Neural cell (in vitro differentiated cells): ENCODE results near the gene CDHR5. TPM values are rescaled to one million over a fixed set of nuclear protein-coding genes. Genes with fewer than 3 reads are reported as not detected.

Source experiments
- H2AFZ ChIP-seq: fragments of 200-600, 300-800 bp; sonication (generic), shearing (Covaris generic); 2 replicates; pipeline ENCODE4 v1.6.0; 2014; ENCODE audit warnings: low read depth, mild to moderate bottlenecking, antibody characterized with exemption, low read length, moderate library complexity
- H3F3A ChIP-seq: fragments of 200-600 bp; shearing (Covaris generic); 2 replicates; pipeline ENCODE4 v1.6.1; 2016; ENCODE audit warnings: mild to moderate bottlenecking, moderate library complexity, mixed read lengths, antibody characterized with exemption, low read length; ENCODE audit not compliant: insufficient read depth, poor library complexity, severe bottlenecking
- H3K27ac ChIP-seq: fragments of 200-600, 300-800 bp; sonication (generic), shearing (Covaris generic); 2 replicates; pipeline ENCODE4 v1.5.1; 2014; ENCODE audit warnings: mild to moderate bottlenecking, low read length, moderate library complexity
- H3K27me3 ChIP-seq: fragments of 300-800, 200-600 bp; sonication (generic), shearing (Covaris generic); 2 replicates; pipeline ENCODE4 v1.6.0; 2014; ENCODE audit warnings: mild to moderate bottlenecking, low read depth, low read length, moderate library complexity; ENCODE audit not compliant: insufficient read depth
- H3K36me3 ChIP-seq: fragments of 300-800, 200-600 bp; sonication (generic), shearing (Covaris generic); 2 replicates; pipeline ENCODE4 v1.5.1; 2014; ENCODE audit warnings: mild to moderate bottlenecking, antibody characterized with exemption, low read length, moderate library complexity; ENCODE audit not compliant: insufficient read depth
- H3K4me2 ChIP-seq: fragments of 300-800, 200-600 bp; sonication (generic), shearing (Covaris generic); 2 replicates; pipeline ENCODE4 v1.6.0; 2014; ENCODE audit warnings: mild to moderate bottlenecking, low read length
- H3K4me3 ChIP-seq: fragments of 300-800, 200-600 bp; sonication (generic), shearing (Covaris generic); 2 replicates; pipeline ENCODE4 v1.5.1; 2014; ENCODE audit warnings: mild to moderate bottlenecking, low read length, moderate library complexity
- H3K79me2 ChIP-seq: fragments of 200-600 bp; shearing (Covaris generic); replicated peaks from 2 replicates; pipeline ENCODE4 v1.6.0; 2014; ENCODE audit warnings: mild to moderate bottlenecking, low read length, moderate library complexity; ENCODE audit not compliant: insufficient read depth
- H3K9ac ChIP-seq: fragments of 300-800, 200-600 bp; sonication (generic), shearing (Covaris generic); 2 replicates; pipeline ENCODE4 v1.6.1; 2016; ENCODE audit warnings: mild to moderate bottlenecking, low read length, mixed read lengths
- H3K9me2 ChIP-seq: fragments of 200-600 bp; shearing (Covaris generic); 2 replicates; pipeline ENCODE4 v1.6.1; 2016; ENCODE audit warnings: mild to moderate bottlenecking, low read length, mixed read lengths; ENCODE audit not compliant: insufficient read depth
- H3K9me3 ChIP-seq: fragments of 200-600, 300-800 bp; sonication (generic), shearing (Covaris generic); 2 replicates; pipeline ENCODE4 v1.6.1; 2016; ENCODE audit warnings: mild to moderate bottlenecking, mixed run types, low read length, moderate library complexity, mixed read lengths
- H4K20me1 ChIP-seq: fragments of 200-600 bp; shearing (Covaris generic); 2 replicates; pipeline ENCODE4 v1.6.1; 2016; ENCODE audit warnings: mild to moderate bottlenecking, mixed run types; ENCODE audit not compliant: insufficient read depth
- EP300 ChIP-seq: fragments of 450-650 bp; conservative IDR thresholded peaks from 2 replicates; pipeline ENCODE4 v1.6.1; 2014; ENCODE audit warnings: antibody characterized with exemption, mild to moderate bottlenecking, moderate library complexity; ENCODE audit not compliant: poor library complexity, severe bottlenecking
- EZH2 ChIP-seq: fragments of 200-600, 300-800 bp; shearing (Covaris generic), sonication (generic); IDR thresholded peaks from 2 replicates; pipeline ENCODE4 v1.6.1; 2014; ENCODE audit warnings: antibody characterized with exemption, low read length, borderline replicate concordance, mild to moderate bottlenecking; ENCODE audit not compliant: insufficient read depth, poor library complexity, severe bottlenecking
- MXI1 ChIP-seq: fragments of 450-650 bp; conservative IDR thresholded peaks from 2 replicates; pipeline ENCODE4 v1.6.1; 2014; ENCODE audit warnings: antibody characterized with exemption, mild to moderate bottlenecking; ENCODE audit not compliant: poor library complexity, severe bottlenecking
- POLR2AphosphoS5 ChIP-seq: IDR thresholded peaks from 2 replicates; pipeline ENCODE4 v1.6.1; 2012
- RAD21 ChIP-seq: fragments of 450-650 bp; conservative IDR thresholded peaks from 2 replicates; pipeline ENCODE4 v1.6.1; 2014; ENCODE audit warnings: antibody characterized with exemption, mild to moderate bottlenecking, moderate library complexity
- SMC3 ChIP-seq: fragments of 450-650 bp; conservative IDR thresholded peaks from 2 replicates; pipeline ENCODE4 v1.6.1; 2014; ENCODE audit warnings: antibody characterized with exemption, mild to moderate bottlenecking, moderate library complexity; ENCODE audit not compliant: poor library complexity
- TAF1 ChIP-seq: IDR thresholded peaks from 2 replicates; pipeline ENCODE4 v1.6.1; 2012; ENCODE audit warnings: low read depth
- polyA plus RNA-seq: library from polyadenylated mRNA; depleted of rRNA; stranded (reverse); fragments of >200 nt; gene quantifications from 2 replicates; pipeline ENCODE4 v1.2.3, GENCODE V29; 2014
- TF ChIP-seq, protein P1 (sequence below): IDR thresholded peaks from 2 replicates; pipeline ENCODE4 v1.6.1; 2012; ENCODE audit warnings: borderline replicate concordance
- TF ChIP-seq, protein P2 (sequence below): fragments of 450-650 bp; IDR thresholded peaks from 2 replicates; pipeline ENCODE4 v1.5.1; 2014; ENCODE audit warnings: antibody characterized with exemption, mild to moderate bottlenecking, moderate library complexity; ENCODE audit not compliant: poor library complexity, severe bottlenecking

Gene CDHR5
- polyA plus RNA-seq, 1 donor from 2014 or later: not detected

DNA sequence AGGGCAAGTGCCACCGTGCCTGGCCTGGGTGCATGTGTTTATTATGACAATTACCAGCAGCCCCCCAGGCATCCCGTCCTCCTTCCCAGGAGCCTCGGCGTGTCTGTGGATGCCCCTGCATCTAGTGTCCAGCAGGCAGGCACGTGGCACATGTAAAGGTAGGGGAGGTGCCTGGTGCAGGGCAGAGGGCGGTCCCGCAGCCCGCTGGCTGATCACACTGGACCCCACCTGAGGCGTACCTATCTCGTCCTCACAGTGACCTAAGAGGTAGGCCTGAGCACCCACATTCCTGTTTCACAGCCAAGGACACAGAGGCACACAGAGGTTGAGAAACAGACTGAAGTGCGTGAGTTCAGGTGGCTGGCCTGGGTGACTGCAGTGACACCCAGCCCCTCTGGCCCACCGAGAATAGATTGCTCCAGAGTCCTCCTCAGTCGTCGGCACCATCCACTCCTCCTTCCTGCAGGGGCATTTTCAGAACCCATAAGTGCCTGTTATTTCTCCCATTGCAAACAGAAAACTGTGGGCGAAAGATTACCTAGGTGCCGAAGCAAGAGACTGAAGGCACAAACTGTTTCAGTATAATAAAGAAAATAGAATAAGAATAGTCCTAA is 51.5 kb downstream of the CDHR5 start:
- Histone ChIP-seq H3F3A (no peaks in the 10 kb centered on the region), H3K9me3 (no peaks in the 10 kb centered on the region), H3K9me2 (no peaks in the 10 kb centered on the region), H3K79me2 (peaks cover 15% of the 10 kb centered on the region), H4K20me1 (peaks cover 5% of the 10 kb centered on the region), H3K9ac (no peak overlapping the region), H3K4me2 (no peak overlapping the region), H3K4me3 (no peak overlapping the region), H3K27ac (no peak overlapping the region), H3K27me3 (no peaks in the 10 kb centered on the region), H2AFZ (no peak overlapping the region), H3K36me3 (no peaks in the 10 kb centered on the region)
- TF ChIP-seq, protein P1, sequence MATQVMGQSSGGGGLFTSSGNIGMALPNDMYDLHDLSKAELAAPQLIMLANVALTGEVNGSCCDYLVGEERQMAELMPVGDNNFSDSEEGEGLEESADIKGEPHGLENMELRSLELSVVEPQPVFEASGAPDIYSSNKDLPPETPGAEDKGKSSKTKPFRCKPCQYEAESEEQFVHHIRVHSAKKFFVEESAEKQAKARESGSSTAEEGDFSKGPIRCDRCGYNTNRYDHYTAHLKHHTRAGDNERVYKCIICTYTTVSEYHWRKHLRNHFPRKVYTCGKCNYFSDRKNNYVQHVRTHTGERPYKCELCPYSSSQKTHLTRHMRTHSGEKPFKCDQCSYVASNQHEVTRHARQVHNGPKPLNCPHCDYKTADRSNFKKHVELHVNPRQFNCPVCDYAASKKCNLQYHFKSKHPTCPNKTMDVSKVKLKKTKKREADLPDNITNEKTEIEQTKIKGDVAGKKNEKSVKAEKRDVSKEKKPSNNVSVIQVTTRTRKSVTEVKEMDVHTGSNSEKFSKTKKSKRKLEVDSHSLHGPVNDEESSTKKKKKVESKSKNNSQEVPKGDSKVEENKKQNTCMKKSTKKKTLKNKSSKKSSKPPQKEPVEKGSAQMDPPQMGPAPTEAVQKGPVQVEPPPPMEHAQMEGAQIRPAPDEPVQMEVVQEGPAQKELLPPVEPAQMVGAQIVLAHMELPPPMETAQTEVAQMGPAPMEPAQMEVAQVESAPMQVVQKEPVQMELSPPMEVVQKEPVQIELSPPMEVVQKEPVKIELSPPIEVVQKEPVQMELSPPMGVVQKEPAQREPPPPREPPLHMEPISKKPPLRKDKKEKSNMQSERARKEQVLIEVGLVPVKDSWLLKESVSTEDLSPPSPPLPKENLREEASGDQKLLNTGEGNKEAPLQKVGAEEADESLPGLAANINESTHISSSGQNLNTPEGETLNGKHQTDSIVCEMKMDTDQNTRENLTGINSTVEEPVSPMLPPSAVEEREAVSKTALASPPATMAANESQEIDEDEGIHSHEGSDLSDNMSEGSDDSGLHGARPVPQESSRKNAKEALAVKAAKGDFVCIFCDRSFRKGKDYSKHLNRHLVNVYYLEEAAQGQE: no peak
- TF ChIP-seq SMC3: no peak
- TF ChIP-seq RAD21: no peak
- TF ChIP-seq, protein P2, sequence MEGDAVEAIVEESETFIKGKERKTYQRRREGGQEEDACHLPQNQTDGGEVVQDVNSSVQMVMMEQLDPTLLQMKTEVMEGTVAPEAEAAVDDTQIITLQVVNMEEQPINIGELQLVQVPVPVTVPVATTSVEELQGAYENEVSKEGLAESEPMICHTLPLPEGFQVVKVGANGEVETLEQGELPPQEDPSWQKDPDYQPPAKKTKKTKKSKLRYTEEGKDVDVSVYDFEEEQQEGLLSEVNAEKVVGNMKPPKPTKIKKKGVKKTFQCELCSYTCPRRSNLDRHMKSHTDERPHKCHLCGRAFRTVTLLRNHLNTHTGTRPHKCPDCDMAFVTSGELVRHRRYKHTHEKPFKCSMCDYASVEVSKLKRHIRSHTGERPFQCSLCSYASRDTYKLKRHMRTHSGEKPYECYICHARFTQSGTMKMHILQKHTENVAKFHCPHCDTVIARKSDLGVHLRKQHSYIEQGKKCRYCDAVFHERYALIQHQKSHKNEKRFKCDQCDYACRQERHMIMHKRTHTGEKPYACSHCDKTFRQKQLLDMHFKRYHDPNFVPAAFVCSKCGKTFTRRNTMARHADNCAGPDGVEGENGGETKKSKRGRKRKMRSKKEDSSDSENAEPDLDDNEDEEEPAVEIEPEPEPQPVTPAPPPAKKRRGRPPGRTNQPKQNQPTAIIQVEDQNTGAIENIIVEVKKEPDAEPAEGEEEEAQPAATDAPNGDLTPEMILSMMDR: no peak
- TF ChIP-seq MXI1: no peak
- no peak for TF ChIP-seq TAF1

DNA sequence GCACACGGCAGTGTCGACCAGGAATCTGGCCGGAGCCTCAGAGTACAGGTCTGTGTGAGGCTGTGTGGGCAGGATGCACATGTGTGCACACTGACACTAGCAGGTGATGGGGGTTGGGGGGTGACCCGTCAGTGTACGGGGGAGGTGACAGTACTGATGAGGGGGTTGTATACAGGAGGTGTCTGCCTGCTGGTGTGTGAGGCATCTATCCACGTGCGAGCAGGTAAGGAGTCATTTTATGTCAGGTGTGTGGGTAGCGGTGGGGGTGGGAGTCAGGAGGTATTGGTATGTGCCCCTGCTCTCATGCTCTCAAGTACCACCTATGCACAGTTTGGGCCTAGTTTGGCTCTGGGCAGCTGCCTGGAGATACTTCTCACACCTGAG is 53.0 kb downstream of the CDHR5 start:
- H3K9me3 ChIP-seq: no peaks in the 10 kb centered on the region
- peaks cover under 1% of the 10 kb centered on the region for H3K79me2 ChIP-seq
- no peak overlapping the region for H3K27ac ChIP-seq
- no peaks in the 10 kb centered on the region for H3K9me2 ChIP-seq
- H3K4me2 ChIP-seq: no peak overlapping the region
- H3F3A ChIP-seq: no peaks in the 10 kb centered on the region
- H3K4me3 ChIP-seq: no peak overlapping the region
- H2AFZ ChIP-seq: no peak overlapping the region
- no peaks in the 10 kb centered on the region for H4K20me1 ChIP-seq
- no peaks in the 10 kb centered on the region for H3K36me3 ChIP-seq
- H3K9ac ChIP-seq: no peak overlapping the region
- TF ChIP-seq, protein P2: no peak
- TF ChIP-seq, protein P1: no peak
- no peak for TF ChIP-seq RAD21
- no peak for TF ChIP-seq POLR2AphosphoS5
- TF ChIP-seq SMC3: no peak
- TF ChIP-seq TAF1: no peak
- no peak for TF ChIP-seq EP300
- TF ChIP-seq EZH2: no peak
- TF ChIP-seq MXI1: no peak
- no peaks in the 10 kb centered on the region for H3K27me3 ChIP-seq
